HG03097 (cell line): ENCODE measurements around the gene EFNA4.

Experiments used
- ATAC-seq: cut with Tn5 transposase; IDR thresholded peaks from one replicate; pipeline ENCODE4 v1.9.1; 2021; ENCODE audit not compliant: unreplicated experiment, low FRiP score

The EFNA4 gene

GRCh38 chr1:155051342-155051776 lies 12.2 kb upstream of the EFNA4 start:
- ATAC-seq: no peak

- ATAC-seq: no peak
Measured at GRCh38 chr1:155051777-155052398, 11.7 kb upstream of the EFNA4 start.

- ATAC-seq: no peak
Measured at GRCh38 chr1:155052439-155053395, 10.8 kb upstream of the EFNA4 start.

GRCh38 chr1:155053531-155054105 lies 9.9 kb upstream of the EFNA4 start:
- no peak for ATAC-seq

- no peak for ATAC-seq
Measured at GRCh38 chr1:155057104-155057503, 6.4 kb upstream of the EFNA4 start.

- ATAC-seq: no peak
Measured at GRCh38 chr1:155057788-155058211, 5.7 kb upstream of the EFNA4 start.

GRCh38 chr1:155060736-155061135 lies 2.8 kb upstream of the EFNA4 start:
- no peak for ATAC-seq

GRCh38 chr1:155061381-155062150 lies 2.0 kb upstream of the EFNA4 start:
- peak; percentile 47 for ATAC-seq

- ATAC-seq: no peak
Measured at GRCh38 chr1:155062151-155062686, 1.3 kb upstream of the EFNA4 start.

GRCh38 chr1:155062702-155063411 lies 683 bp upstream of the EFNA4 start:
- ATAC-seq: no peak

- ATAC-seq: no peak
Measured at GRCh38 chr1:155064111-155064831, 731 bp downstream of the EFNA4 start.

GRCh38 chr1:155064832-155065429 lies 1.4 kb downstream of the EFNA4 start:
- ATAC-seq: no peak

- no peak for ATAC-seq
Measured at GRCh38 chr1:155066777-155067176, 3.2 kb downstream of the EFNA4 start.

- no peak for ATAC-seq
Measured at GRCh38 chr1:155068599-155068998, 5.1 kb downstream of the EFNA4 start.

- ATAC-seq: no peak
Measured at GRCh38 chr1:155069551-155070157, 6.1 kb downstream of the EFNA4 start.

- no peak for ATAC-seq
Measured at GRCh38 chr1:155070158-155070621, 6.7 kb downstream of the EFNA4 start.

GRCh38 chr1:155070721-155071569 lies 7.4 kb downstream of the EFNA4 start:
- ATAC-seq: peak; percentile 64
